ENCODE results near the gene MRPL10.

Gene MRPL10

GRCh38 chr17:47857551-47858455 is 26.5 kb upstream of the MRPL10 start:
- no peak for DNase-seq

GRCh38 chr17:47856830-47857229 is 25.5 kb upstream of the MRPL10 start:
- DNase-seq: no peak

- no peak for DNase-seq
These were observed 24.4 kb upstream of the MRPL10 start for GRCh38 chr17:47855737-47856136.

- DNase-seq: no peak
These were observed 22.3 kb upstream of the MRPL10 start for GRCh38 chr17:47853616-47854015.

GRCh38 chr17:47852113-47852949 is 21.0 kb upstream of the MRPL10 start:
- DNase-seq: no peak

GRCh38 chr17:47851764-47852112 is 20.4 kb upstream of the MRPL10 start:
- no peak for DNase-seq

- peak; percentile 87 for DNase-seq
These were observed 19.6 kb upstream of the MRPL10 start, which contains the start of gene SP6 for GRCh38 chr17:47850692-47851573. SP6 (minus strand) TSS chr17:47851163; CDS start chr17:47848429, 2,734 bp downstream.

GRCh38 chr17:47850373-47850691 is 19.0 kb upstream of the MRPL10 start:
- DNase-seq: no peak

GRCh38 chr17:47848198-47848513 is 16.8 kb upstream of the MRPL10 start:
- DNase-seq: no peak

GRCh38 chr17:47847341-47848197 is 16.2 kb upstream of the MRPL10 start:
- peak; percentile 64 for DNase-seq

- no peak for DNase-seq
These were observed 15.5 kb upstream of the MRPL10 start for GRCh38 chr17:47846716-47847340.

GRCh38 chr17:47845716-47846075 is 14.4 kb upstream of the MRPL10 start:
- no peak for DNase-seq

GRCh38 chr17:47844814-47845715 is 13.7 kb upstream of the MRPL10 start:
- no peak for DNase-seq

GRCh38 chr17:47844227-47844626 is 12.9 kb upstream of the MRPL10 start:
- no peak for DNase-seq

GRCh38 chr17:47843391-47843730 is 12.0 kb upstream of the MRPL10 start:
- no peak for DNase-seq

- peak; percentile 41 for DNase-seq
These were observed 10.3 kb upstream of the MRPL10 start for GRCh38 chr17:47841488-47842291.

- DNase-seq: peak; percentile 90
These were observed 9.6 kb upstream of the MRPL10 start, which contains the start of gene SCRN2 for GRCh38 chr17:47840742-47841487. SCRN2 (minus strand) TSS chr17:47841273; CDS start chr17:47840843, 430 bp downstream.

- DNase-seq: no peak
These were observed 8.8 kb upstream of the MRPL10 start for GRCh38 chr17:47840001-47840741.
